OCI-LY3 (cell line): ENCODE data around the gene TIMM10B.

Source experiments
- H2AFZ ChIP-seq: fragments of 200-600, 300-600 bp; shearing (Covaris generic); 2 replicates; pipeline ENCODE4 v1.6.0; 2014; ENCODE audit warnings: antibody characterized with exemption, low read depth, low read length
- H3K27ac ChIP-seq: fragments of 200-600, 300-600 bp; sonication (generic); 2 replicates; pipeline ENCODE4 v1.5.1; 2014; ENCODE audit warnings: mild to moderate bottlenecking, low read length, moderate library complexity, mixed read lengths
- H3K27me3 ChIP-seq: fragments of 200-600, 300-600 bp; sonication (generic); 2 replicates; pipeline ENCODE4 v1.6.1; 2014; ENCODE audit warnings: low read depth, low read length, mixed read lengths
- H3K36me3 ChIP-seq: fragments of 200-600, 300-600 bp; sonication (generic); replicated peaks from 2 replicates; pipeline ENCODE3; 2014; ENCODE audit warnings: low read depth, low read length, mixed read lengths
- H3K4me1 ChIP-seq: fragments of 300-600, 200-600 bp; sonication (generic); 2 replicates; pipeline ENCODE4 v1.6.1; 2014; ENCODE audit warnings: low read length, mixed read lengths
- H3K4me2 ChIP-seq: fragments of 200-600, 300-600 bp; sonication (generic); 2 replicates; pipeline ENCODE4 v1.6.1; 2014; ENCODE audit warnings: low read length, mixed read lengths
- H3K4me3 ChIP-seq: fragments of 300-600, 200-600 bp; sonication (generic); 2 replicates; pipeline ENCODE4 v1.5.1; 2014; ENCODE audit warnings: antibody characterized with exemption, mild to moderate bottlenecking, low read length, moderate library complexity
- H3K79me2 ChIP-seq: fragments of 300-600, 200-600 bp; shearing (Covaris generic); 2 replicates; pipeline ENCODE4 v1.6.1; 2014; ENCODE audit warnings: mild to moderate bottlenecking, low read length, mixed read lengths
- H3K9ac ChIP-seq: fragments of 300-600, 200-600 bp; shearing (Covaris generic); 2 replicates; pipeline ENCODE4 v1.6.0; 2014; ENCODE audit warnings: mild to moderate bottlenecking, low read length, moderate library complexity
- H3K9me3 ChIP-seq: fragments of 200-600, 300-600 bp; shearing (Covaris generic); 2 replicates; pipeline ENCODE4 v1.6.1; 2014; ENCODE audit warnings: low read length, mixed read lengths; ENCODE audit not compliant: insufficient read depth
- H4K20me1 ChIP-seq: fragments of 200-600, 300-600 bp; sonication (generic); 2 replicates; pipeline ENCODE4 v1.6.1; 2016; ENCODE audit warnings: low read length, mixed read lengths; ENCODE audit not compliant: insufficient read depth
- CTCF ChIP-seq: fragments of 200-600, 300-600 bp; sonication (generic); IDR thresholded peaks from 2 replicates; pipeline ENCODE4 v1.5.1; 2014; ENCODE audit warnings: antibody characterized with exemption, low read length, low read depth
- EZH2phosphoT487 ChIP-seq: fragments of 200-600 bp; shearing (Covaris generic); IDR thresholded peaks from 2 replicates; pipeline ENCODE4 v1.6.1; 2018; ENCODE audit warnings: antibody characterized with exemption, mixed run types, low read depth

TIMM10B gene

GRCh38 chr11:6497069-6497839 is 16.0 kb downstream of the TIMM10B start, which contains the start of gene DNHD1:
Gene DNHD1, plus strand, starts transcription at chr11:6497280. Its CDS starts 936 bp downstream, at chr11:6498216.
- Histone ChIP-seq H3K27ac (no peak within 1 kb of the TSS), H3K36me3 (peaks cover 16% of the 10 kb centered on the region), H4K20me1 (no peaks in the 10 kb centered on the region), H2AFZ (no peak within 1 kb of the TSS), H3K27me3 (no peaks in the 10 kb centered on the region), H3K9me3 (no peaks in the 10 kb centered on the region), H3K4me2 (no peak within 1 kb of the TSS), H3K9ac (no peak within 1 kb of the TSS), H3K4me1 (no peaks in the 10 kb centered on the region), H3K4me3 (no peak within 1 kb of the TSS), H3K79me2 (no peaks in the 10 kb centered on the region)
- TF ChIP-seq EZH2phosphoT487 (no peak), CTCF (no peak)

- Histone ChIP-seq H3K4me1 (no peaks in the 10 kb centered on the region), H3K27ac (no peak overlapping the region), H3K9ac (no peak overlapping the region), H3K4me2 (no peak overlapping the region), H3K79me2 (no peaks in the 10 kb centered on the region), H3K9me3 (no peaks in the 10 kb centered on the region), H3K4me3 (no peak overlapping the region), H3K27me3 (no peaks in the 10 kb centered on the region), H4K20me1 (no peaks in the 10 kb centered on the region), H3K36me3 (peaks cover 15% of the 10 kb centered on the region), H2AFZ (no peak overlapping the region)
- TF ChIP-seq CTCF (no peak), EZH2phosphoT487 (no peak)
Measured at GRCh38 chr11:6498121-6498520, 16.8 kb downstream of the TIMM10B start.

- Histone ChIP-seq H3K4me1 (no peaks in the 10 kb centered on the region), H3K79me2 (no peaks in the 10 kb centered on the region), H2AFZ (no peak overlapping the region), H3K27me3 (no peaks in the 10 kb centered on the region), H3K4me3 (no peak overlapping the region), H4K20me1 (no peaks in the 10 kb centered on the region), H3K27ac (no peak overlapping the region), H3K9me3 (no peaks in the 10 kb centered on the region), H3K4me2 (no peak overlapping the region), H3K9ac (no peak overlapping the region), H3K36me3 (peaks cover 15% of the 10 kb centered on the region)
- no peak for TF ChIP-seq EZH2phosphoT487
- TF ChIP-seq CTCF = no peak
Measured at GRCh38 chr11:6498544-6498943, 17.2 kb downstream of the TIMM10B start.

GRCh38 chr11:6502382-6502781 is 21.1 kb downstream of the TIMM10B start:
- H3K27ac ChIP-seq = no peak overlapping the region
- no peaks in the 10 kb centered on the region for H4K20me1 ChIP-seq
- H3K4me3 ChIP-seq = no peak overlapping the region
- H3K79me2 ChIP-seq = no peaks in the 10 kb centered on the region
- H2AFZ ChIP-seq = no peak overlapping the region
- no peak for TF ChIP-seq CTCF
- TF ChIP-seq EZH2phosphoT487 = no peak
- no peaks in the 10 kb centered on the region for H3K9me3 ChIP-seq
- peaks cover 15% of the 10 kb centered on the region for H3K36me3 ChIP-seq
- no peaks in the 10 kb centered on the region for H3K4me1 ChIP-seq
- H3K9ac ChIP-seq = no peak overlapping the region
- no peaks in the 10 kb centered on the region for H3K27me3 ChIP-seq
- no peak overlapping the region for H3K4me2 ChIP-seq
